Chondrocyte (in vitro differentiated cells): ENCODE results near the gene IWS1. TPM values are rescaled to one million over a fixed set of nuclear protein-coding genes. Genes with fewer than 3 reads are reported as not detected.

Source experiments
- DNase-seq: peaks from one replicate; pipeline ENCODE4 v3.0.0; 2021; ENCODE audit warnings: mixed read lengths, low spot score
- H3K27ac Mint-ChIP-seq: one replicate; pipeline ENCODE4 v1.8.0; 2021; ENCODE audit warnings: mild to moderate bottlenecking, moderate library complexity, mixed read lengths; ENCODE audit not compliant: unreplicated experiment
- H3K27me3 Mint-ChIP-seq: 2 replicates; pipeline ENCODE4 v1.8.0; 2021; ENCODE audit warnings: low read depth, mixed read lengths
- H3K36me3 Mint-ChIP-seq: 2 replicates; pipeline ENCODE4 v1.8.0; 2021; ENCODE audit warnings: low read depth, mixed read lengths
- H3K4me1 Mint-ChIP-seq: 2 replicates; pipeline ENCODE4 v1.8.0; 2021; ENCODE audit warnings: low read depth, mild to moderate bottlenecking, mixed read lengths
- H3K4me3 Mint-ChIP-seq: one replicate; pipeline ENCODE4 v1.8.0; 2021; ENCODE audit warnings: mild to moderate bottlenecking, moderate library complexity, mixed read lengths; ENCODE audit not compliant: unreplicated experiment
- H3K9me3 Mint-ChIP-seq: 2 replicates; pipeline ENCODE4 v1.8.0; 2021; ENCODE audit warnings: low read depth, mixed read lengths
- CTCF ChIP-seq: fragments of 200-600 bp; sonication (generic); IDR thresholded peaks from 2 replicates; pipeline ENCODE4 v1.5.0; 2021; ENCODE audit warnings: antibody characterized with exemption, mild to moderate bottlenecking, moderate library complexity
- total RNA-seq: library from RNA; stranded (reverse); gene quantifications from 3 replicates; pipeline ENCODE4 v1.2.1, GENCODE V29; 2021

Gene IWS1
- total RNA-seq, 1 donor from 2014 or later = 37.4 TPM

DNA sequence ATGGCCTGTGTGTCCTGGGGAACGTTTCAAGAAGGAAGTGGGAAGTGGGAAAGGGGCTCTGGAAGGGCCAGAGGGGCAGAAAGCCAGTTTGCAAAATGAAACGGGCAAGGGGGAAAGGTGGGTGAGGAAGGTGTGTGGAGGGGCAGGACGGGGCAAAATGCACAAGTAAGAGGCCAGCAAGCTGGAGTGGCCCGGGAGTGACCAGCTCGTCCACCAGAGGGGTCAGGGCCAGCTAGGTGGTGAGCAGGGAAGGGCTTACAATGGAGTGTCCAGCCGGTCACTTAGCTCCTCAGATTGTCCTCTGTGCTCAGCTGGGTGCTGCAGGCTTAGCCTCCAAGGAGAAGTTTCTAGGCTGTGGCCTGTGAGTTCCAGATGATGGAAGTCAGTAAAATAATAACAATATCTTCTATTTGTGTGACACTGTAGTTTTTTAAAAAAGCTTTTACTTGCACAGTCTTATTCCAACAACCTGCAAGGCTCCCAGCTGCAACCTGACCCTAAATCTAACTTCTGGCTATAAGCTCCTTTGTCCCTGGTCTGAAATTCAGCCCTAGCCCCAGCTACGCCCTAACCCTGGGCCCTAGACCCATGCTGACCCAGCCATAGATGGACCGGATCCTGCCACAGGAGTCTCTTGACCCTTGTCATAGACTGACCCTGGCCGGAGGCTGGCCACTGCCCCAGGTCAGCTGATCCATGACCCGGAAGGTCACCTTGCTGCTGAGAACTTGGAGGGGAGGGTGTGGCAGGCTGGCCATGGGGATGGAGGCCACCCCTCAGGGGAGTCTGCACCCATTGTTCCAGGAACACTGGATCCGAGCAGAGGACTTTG is 38.4 kb upstream of the IWS1 start:
- no peak overlapping the region for H3K4me3 Mint-ChIP-seq
- TF ChIP-seq CTCF = no peak
- H3K27me3 Mint-ChIP-seq = no peaks in the 10 kb centered on the region
- peak; percentile 79 for DNase-seq
- H3K27ac Mint-ChIP-seq = no peak overlapping the region
- H3K9me3 Mint-ChIP-seq = peaks cover 3% of the 10 kb centered on the region
- H3K4me1 Mint-ChIP-seq = peaks cover 18% of the 10 kb centered on the region
- no peaks in the 10 kb centered on the region for H3K36me3 Mint-ChIP-seq

DNA sequence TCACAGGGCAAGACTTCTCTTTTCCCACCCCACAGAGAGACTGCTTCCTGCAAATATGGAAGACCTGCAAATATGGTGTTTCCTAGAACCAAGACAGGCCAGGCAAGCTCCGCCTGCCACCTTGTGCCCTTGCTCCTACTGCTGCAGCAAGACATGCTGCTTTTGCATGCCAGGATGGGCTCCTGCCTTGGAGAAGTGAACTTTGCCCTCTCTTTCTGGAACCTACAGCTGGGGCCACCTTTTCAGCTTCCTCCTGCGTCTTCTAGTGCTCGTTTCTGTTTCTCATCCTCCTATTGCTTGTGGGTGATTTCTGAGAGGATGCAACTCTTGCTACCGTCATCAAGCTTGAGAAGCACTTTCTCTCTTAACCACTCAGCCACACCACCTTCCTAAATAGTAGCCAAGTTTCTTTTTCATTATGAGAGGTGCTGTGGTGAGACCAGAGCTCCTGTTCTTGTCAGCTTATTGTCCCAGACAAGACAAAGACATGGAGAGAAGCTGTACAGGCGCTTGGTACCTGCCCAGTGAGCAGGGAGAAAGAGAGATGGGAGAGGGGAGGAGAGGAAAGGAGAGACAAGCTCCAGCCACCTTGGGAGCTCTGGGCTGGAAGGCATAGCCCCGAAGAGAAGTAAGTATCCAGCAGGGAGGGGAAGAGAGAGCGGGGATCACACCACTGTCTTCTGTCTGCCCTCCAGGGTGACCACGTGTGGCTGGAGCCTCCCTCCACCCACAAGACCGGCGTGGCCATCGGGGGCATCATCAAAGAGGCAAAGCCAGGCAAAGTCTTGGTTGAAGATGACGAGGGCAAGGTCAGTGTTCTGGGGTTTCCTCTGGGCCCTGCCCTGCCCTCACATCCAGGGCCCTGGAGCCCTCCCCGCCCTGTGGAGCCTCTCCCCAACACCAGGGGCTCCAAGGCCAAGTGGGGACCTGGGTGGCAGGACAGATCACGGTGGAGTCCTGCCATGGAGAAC is 37.5 kb upstream of the IWS1 start:
- DNase-seq = peak; percentile 56
- peaks cover 10% of the 10 kb centered on the region for H3K4me1 Mint-ChIP-seq
- no peak overlapping the region for H3K27ac Mint-ChIP-seq
- no peaks in the 10 kb centered on the region for H3K36me3 Mint-ChIP-seq
- H3K4me3 Mint-ChIP-seq = no peak overlapping the region
- H3K27me3 Mint-ChIP-seq = no peaks in the 10 kb centered on the region
- peaks cover 3% of the 10 kb centered on the region for H3K9me3 Mint-ChIP-seq
- TF ChIP-seq CTCF = no peak

GRCh38 chr2:127562936-127563335 is 36.6 kb upstream of the IWS1 start:
- TF ChIP-seq CTCF = no peak
- no peak for DNase-seq
- no peaks in the 10 kb centered on the region for H3K36me3 Mint-ChIP-seq

DNA sequence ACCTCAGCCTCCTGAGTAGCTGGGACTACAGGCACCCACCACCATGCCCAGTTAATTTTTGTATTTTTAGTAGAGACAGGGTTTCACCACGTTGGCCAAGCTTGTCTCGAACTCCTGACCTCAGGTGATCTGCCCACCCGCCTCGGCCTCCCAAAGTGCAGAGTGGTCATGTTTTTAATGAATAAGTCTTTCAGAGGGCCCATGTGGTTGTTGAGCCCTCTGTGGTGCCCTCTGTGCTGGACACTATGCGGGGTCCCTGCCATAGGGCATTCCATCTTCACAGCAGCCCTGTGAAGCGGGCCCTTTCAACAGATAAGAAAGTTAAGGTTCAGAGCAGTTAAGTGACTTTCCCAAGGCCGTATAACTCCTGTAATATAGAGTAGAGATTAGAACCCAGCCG is 35.1 kb upstream of the IWS1 start:
- H3K36me3 Mint-ChIP-seq = peaks cover 6% of the 10 kb centered on the region
- DNase-seq = peak; percentile 60
- no peak overlapping the region for H3K27ac Mint-ChIP-seq
- peaks cover 4% of the 10 kb centered on the region for H3K4me1 Mint-ChIP-seq
- TF ChIP-seq CTCF = no peak
- peaks cover 13% of the 10 kb centered on the region for H3K9me3 Mint-ChIP-seq
- no peak overlapping the region for H3K4me3 Mint-ChIP-seq
- peaks cover 12% of the 10 kb centered on the region for H3K27me3 Mint-ChIP-seq

More at GRCh38 chr2:127562936-127563335, 36.6 kb upstream of the IWS1 start:
- H3K9me3 Mint-ChIP-seq = peaks cover 3% of the 10 kb centered on the region
- peaks cover 4% of the 10 kb centered on the region for H3K4me1 Mint-ChIP-seq
- peaks cover 1% of the 10 kb centered on the region for H3K27me3 Mint-ChIP-seq
- H3K27ac Mint-ChIP-seq = no peak overlapping the region
- no peak overlapping the region for H3K4me3 Mint-ChIP-seq

DNA sequence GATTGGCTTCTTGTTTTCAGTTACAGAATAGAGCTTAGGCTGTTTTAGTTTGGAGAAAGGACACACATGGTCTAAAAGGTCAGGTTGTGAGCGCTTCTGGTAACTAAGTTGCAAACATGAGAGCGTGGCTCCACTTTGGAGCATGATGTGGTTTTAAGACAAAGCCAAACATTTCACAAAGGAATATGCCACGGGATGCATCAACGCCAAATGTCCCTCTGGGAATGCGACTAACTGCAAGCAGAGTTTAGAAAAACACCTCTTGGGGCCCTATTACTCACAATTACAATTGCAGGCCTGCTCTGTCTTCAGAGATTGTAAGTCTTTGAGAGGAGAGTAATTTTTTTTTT is 34.6 kb upstream of the IWS1 start:
- no peak for TF ChIP-seq CTCF
- H3K4me1 Mint-ChIP-seq = peaks cover 4% of the 10 kb centered on the region
- peaks cover 6% of the 10 kb centered on the region for H3K36me3 Mint-ChIP-seq
- no peak overlapping the region for H3K27ac Mint-ChIP-seq
- peaks cover 14% of the 10 kb centered on the region for H3K27me3 Mint-ChIP-seq
- peaks cover 17% of the 10 kb centered on the region for H3K9me3 Mint-ChIP-seq
- no peak for DNase-seq
- no peak overlapping the region for H3K4me3 Mint-ChIP-seq
